ENCODE data around the gene DNAJA3.

DNA sequence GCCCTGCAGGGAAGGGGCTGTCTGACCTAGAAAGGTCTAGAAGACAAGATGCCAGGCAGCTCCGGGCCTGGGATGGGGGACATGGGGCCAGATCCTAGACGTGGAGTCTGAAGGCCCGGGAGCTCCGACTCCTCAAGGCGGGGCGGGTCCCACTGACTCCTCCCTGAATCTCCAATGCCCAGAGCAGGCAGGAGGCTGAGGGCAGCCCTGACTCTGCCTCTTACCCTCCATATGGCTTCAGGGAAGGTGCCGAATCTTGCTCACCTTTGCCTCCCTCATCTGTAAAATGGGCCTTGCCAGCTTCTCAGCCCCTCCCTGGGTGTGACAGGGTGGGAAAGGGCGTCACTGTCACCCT lies 39.2 kb upstream of the DNAJA3 start:
- TF ChIP-seq POLR2A (IDR thresholded peaks at IDR 0.05) = no peak
- TF ChIP-seq CTCF (IDR thresholded peaks at IDR 0.05) = no peak

Data from adrenal gland (tissue), 5 donors.